GM18873 (cell line): Measurements from ENCODE around the gene RCAN2.

Experiments used
- ATAC-seq: cut with Tn5 transposase; IDR thresholded peaks from one replicate; pipeline ENCODE4 v1.9.1; 2021; ENCODE audit warnings: mild to moderate bottlenecking, moderate library complexity, moderate number of reproducible peaks; ENCODE audit not compliant: unreplicated experiment, low FRiP score

RCAN2 gene

DNA sequence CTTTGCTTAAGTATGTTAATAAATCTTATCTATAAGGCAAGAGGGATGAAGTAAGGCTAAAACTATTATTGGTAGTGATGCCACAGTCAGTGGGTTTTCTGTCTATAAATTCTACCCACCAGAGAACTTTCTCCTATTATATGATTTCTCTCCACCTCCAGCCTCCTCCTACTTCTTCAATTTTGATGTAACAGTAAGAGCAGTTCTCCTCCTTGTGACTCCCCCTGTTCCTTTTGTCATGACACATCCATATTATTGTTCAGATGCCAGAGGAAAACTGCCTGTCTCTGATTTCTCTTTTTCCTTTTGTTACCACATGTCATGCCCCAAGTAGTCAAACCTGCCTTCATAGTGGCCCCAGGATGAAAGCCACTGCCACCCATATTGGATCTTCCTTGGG, 9.1 kb upstream of the RCAN2 start:
- no peak for ATAC-seq

GRCh38 chr6:46491628-46492547, 639 bp upstream of the RCAN2 start:
- no peak for ATAC-seq

DNA sequence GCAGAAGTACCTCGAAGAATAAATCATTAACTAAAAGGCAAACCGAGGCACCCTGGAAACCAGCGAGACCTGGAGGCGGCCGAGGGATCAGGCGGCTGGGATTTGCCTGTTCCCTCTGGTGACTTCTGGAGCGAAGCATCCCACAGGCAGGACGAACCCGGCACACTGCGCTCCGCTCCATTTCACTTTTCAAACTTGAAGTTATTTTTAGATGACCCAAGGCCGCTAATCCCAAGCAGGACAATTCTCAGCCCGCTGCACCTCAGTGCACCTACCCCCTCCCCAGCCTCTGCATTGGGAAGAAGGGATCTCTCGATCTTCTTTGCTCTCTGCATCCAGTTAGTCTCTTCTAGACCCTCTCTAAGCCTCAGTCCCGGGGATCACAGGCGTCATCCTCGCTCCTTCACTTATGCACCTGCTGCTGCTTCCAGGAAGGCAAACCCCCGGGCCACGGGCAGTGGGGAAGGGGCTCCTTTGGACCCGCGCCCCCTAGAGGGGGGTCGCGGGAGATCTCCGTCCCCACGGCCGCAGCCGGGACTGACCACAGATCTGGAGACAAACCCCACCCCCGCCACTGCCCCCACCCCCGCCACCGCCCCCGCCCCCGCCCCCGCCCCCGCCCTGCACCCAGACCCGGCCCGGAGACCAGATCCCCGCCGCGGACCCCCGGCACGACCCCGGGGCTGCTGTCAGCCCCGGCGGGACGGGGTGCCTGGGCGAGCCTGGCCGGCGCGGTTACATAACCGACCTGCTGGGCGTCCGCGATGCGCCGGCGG, 636 bp downstream of the RCAN2 start:
- no peak for ATAC-seq

DNA sequence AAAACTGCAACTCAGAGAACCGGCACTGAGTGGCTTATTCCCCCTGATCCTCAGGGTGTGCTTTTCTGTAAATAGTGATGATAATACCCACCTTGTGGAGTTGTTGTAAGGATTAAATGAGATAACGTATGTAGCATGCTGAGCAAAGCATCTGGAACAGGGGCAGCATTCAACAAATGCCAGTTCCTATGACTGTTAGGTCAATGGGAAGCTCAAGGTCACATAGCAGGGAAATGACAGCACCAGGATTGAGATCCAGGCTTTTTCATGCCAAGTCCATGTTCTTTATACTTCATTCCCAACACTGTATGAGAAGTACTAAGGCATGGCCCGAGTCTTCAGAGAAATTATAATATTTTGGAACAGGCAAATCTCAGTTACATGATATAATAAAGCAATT, 5.1 kb downstream of the RCAN2 start:
- ATAC-seq: no peak

DNA sequence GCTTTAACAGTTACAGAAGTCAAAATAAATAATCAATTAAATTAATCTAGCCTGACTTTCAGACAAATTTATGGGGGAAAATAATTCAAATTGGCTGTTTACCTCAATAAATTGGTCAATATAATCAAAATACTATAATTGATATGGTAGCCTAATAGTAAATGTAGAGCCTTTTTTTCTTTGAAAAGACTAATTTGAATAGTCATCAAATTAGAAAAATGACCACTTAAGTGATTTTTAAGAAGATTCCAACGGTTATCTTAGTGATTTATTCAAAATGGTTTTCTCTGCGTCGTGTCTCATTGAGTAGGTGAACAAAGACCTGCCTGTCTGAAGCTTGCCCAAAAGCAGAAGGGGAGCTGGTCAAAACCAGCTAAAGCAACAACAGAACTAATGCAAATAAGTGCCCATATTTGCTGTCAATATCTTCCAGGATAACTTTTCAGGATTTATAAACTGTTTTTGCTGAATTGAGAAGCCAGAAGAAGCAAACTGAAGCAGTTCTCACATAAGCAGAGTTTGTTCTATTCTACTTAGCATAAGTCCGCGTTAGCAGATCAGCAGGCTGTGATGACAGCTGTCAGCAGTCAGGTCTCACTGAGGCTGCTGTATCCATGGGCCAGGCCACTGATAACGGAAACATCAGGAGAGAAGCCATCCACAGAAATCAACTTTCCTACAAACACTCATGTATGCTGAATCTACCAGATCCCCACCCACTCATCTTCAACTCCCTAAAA, 7.0 kb downstream of the RCAN2 start:
- ATAC-seq: no peak

DNA sequence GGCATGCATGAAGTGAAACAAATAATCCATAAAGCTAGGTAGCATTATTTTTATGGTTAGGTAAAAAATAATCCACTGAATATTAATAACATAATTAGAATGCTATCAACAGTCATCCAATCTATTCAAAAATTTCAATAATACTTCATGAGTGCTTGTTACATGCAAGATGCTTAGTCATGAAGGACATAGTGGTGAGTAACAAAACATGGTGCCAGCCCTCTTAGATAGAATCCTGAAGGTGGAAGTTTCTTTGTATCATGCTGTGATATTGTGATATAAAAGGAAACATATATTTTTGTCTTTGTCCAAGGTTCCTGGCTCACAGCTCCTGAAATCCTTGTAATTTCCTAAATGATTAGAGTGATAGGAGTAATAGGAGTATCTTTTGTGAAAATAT, 14.9 kb downstream of the RCAN2 start:
- no peak for ATAC-seq

GRCh38 chr6:46473881-46474280, 17.4 kb downstream of the RCAN2 start:
- no peak for ATAC-seq

DNA sequence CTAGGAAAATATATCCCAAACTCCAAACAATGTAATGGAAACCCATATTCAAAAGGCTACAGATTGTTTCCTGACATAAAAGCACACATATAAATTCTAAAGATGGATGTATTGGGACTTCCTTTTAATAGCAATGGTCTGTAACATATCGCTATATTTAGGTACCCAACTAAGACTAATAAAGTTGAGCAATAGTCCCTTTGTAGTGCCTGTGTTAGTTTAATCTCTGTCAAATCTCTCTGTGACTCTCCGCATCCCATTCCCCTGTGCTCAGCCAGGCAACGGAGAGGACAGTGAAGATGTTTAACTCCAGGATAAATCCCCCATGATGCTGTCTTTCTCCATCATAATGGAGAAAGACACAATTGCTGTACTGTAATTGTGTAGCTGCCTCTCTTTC, 19.0 kb downstream of the RCAN2 start:
- ATAC-seq: no peak

DNA sequence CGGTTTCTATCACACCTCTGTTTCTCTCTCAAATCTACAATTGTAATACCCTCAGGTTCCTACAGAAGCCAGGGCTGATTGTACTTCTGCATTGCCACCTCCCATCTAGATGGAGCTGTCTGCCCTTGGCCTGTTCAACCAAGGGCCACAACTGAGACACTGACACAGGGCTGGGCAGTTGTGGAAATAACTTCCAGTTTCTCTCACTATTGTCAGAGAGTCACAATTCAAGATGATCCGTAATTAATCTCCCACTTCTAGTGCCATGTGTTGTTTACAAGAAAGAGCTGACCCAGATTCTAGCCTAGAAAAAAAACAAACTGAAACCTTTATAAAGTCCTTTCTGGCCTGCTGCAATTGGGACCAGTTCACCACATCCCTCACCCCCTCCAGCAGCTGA, 22.2 kb downstream of the RCAN2 start:
- no peak for ATAC-seq

DNA sequence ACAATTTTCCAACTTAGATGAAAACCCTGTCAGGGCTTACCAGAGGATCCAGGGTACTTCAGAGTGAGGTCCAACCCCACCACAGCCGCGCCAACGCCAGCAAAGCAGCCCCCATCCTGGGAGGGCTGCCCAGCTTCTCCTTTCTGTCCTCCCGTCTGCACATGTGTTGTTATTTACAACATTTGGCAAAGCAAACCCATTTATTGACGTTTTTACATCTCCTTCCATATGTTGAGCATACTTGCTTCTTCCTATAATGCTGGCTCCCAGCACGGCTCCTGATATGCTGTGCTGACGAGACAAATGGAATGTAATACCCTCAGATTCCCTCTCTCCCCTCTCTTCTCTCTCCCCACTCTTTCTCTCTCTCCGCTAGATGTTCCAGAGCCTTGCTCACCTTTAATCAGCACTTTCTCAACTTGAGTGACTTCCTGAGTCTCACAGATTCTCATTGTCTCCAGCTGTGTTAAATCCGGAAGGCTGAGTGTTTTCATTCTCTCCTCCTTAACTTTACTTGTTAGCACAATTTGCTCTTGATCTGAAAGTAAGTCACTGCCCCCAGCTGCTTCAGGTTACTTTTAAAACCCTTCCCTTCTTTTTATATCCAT, 22.7 kb downstream of the RCAN2 start:
- ATAC-seq: no peak

DNA sequence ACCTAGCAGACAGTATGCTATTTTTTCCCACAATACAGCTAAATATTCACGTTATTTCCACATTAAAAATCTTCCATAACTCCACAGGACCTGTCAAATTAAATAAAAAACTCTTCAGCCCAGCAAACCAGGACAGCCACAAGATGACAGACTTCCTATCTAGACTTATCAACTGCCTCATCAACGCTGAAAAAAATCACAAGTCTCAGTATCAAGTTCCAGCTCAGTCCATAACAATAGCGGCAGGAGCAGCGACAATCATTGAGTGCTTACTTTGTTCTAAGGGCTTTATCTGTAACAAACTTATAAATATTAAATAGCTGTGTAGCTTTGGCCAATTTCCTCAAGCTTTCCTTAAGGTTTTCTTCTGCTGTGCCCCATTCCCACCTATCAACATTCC, 24.7 kb downstream of the RCAN2 start:
- no peak for ATAC-seq

DNA sequence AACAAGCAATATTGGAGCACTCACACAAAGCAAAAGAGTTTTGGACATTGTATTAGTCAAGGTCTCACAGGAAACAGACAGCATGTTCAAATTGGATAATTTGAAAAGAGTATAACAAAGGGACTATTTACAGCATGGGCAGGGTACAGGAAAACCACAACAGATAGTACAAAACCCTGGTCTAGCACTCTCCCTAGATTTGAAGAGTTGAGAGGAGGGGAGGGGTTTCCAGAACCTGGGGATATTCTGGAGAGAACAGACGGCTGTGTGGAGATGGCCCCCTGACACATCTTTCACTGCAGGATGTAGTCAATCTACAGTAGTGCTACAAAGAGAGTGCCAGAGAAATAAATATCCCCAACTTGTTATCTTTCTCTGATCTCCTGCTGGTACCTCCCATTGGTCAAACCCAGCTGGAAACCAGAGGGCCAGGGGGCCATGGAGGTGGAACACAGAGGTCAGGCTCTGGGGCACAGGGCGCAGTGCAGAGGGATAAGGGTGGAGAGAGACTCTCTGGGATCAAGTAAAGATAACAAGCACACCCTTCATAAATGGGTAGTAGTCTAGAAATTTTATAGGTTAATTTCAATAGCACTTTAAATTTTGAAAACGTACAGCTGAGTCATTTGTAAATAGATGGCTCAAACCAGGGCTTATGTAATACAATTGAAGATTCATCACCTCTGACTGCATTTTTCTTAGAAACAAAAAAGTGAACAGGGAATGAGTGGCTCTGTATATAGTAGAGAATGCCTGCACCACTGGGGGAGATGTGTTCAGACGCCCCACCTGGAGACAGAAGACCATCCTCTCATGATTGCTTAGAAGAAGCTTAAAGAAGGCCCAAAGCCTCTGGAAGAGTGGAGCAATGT, 25.7 kb downstream of the RCAN2 start:
- ATAC-seq: no peak

GRCh38 chr6:46456297-46456696, 35.0 kb downstream of the RCAN2 start:
- ATAC-seq: no peak

- ATAC-seq: no peak
Measured at GRCh38 chr6:46454691-46455090, 36.6 kb downstream of the RCAN2 start.

- no peak for ATAC-seq
Measured at GRCh38 chr6:46453741-46454316, 37.4 kb downstream of the RCAN2 start.

- ATAC-seq: no peak
Measured at GRCh38 chr6:46453216-46453615, 38.0 kb downstream of the RCAN2 start.

DNA sequence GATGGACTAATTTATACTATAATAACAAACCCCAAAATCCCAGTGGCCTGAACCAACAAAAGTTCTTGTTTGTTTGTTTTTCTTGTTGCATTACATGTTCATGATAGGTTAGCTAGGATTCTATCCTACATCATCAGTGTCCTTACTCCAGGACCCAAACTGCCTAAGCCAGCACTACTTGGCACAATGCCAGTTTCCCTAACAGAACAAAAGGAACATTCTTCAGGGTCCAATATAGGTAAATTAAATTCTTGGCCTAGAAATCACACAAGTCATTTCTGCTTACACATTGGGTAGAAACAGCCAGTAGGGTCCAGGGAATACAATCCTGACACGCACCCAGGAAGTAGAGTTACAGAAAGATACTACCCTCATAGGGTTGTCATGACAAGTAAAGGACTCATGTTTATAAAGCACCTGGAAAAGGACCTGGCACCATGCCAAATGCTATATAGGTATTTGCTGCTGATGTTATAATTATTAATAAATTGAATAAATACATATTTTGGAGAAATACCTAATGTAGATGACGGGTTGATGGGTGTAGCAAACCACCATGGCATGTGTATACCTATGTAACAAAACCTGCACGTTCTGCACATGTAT, 38.8 kb downstream of the RCAN2 start:
- ATAC-seq: no peak

- ATAC-seq: no peak
Measured at GRCh38 chr6:46451343-46451742, 39.9 kb downstream of the RCAN2 start.
